Activated CD8-positive, alpha-beta T cell treated with anti-CD3 and anti-CD28 coated beads for 36 hours (primary cell): ENCODE results near the gene RAB20. TPM values are rescaled to one million over a fixed set of nuclear protein-coding genes. Genes with fewer than 3 reads are reported as not detected.

Source experiments
- ATAC-seq: fragments of 200-7000 bp; cut with Tn5 transposase; one replicate; pipeline ENCODE4 v1.10.0; 2021; ENCODE audit warnings: mild to moderate bottlenecking, moderate library complexity
- CTCF ChIA-PET: fragments of 350-600 bp; sonication (Branson Sonifier 250); formaldehyde crosslinking; loops from one replicate; lab custom pipeline; 2021; ENCODE audit warnings: antibody characterized with exemption; lab: Charles Lee
- POLR2A ChIA-PET: fragments of 350-600 bp; sonication (Branson Sonifier 250); formaldehyde crosslinking; loops from one replicate; lab custom pipeline; 2021; ENCODE audit warnings: antibody characterized with exemption; lab: Charles Lee
- DNase-seq: peaks from one replicate; pipeline ENCODE4 v3.0.0-alpha.2; 2020
- H3K27ac Mint-ChIP-seq: one replicate; pipeline ENCODE4 v1.8.0; 2021; ENCODE audit warnings: mild to moderate bottlenecking, mixed read lengths
- H3K27me3 Mint-ChIP-seq: one replicate; pipeline ENCODE4 v1.8.0; 2021; ENCODE audit warnings: mixed read lengths
- H3K36me3 Mint-ChIP-seq: one replicate; pipeline ENCODE4 v1.8.0; 2021; ENCODE audit warnings: low read depth, mixed read lengths
- H3K4me1 Mint-ChIP-seq: one replicate; pipeline ENCODE4 v1.8.0; 2021; ENCODE audit warnings: low read depth, mixed read lengths
- H3K4me3 Mint-ChIP-seq: one replicate; pipeline ENCODE4 v1.8.0; 2021; ENCODE audit warnings: mild to moderate bottlenecking, moderate library complexity, mixed read lengths
- H3K9me3 Mint-ChIP-seq: one replicate; pipeline ENCODE4 v1.8.0; 2021; ENCODE audit warnings: mixed read lengths
- intact Hi-C: fragments of 100-400 bp; cut with micrococcal nuclease; formaldehyde crosslinking; loops from one replicate; pipeline ENCODE4 v1.10.0; 2022
- total RNA-seq, 2 experiments: library from RNA; stranded (reverse); gene quantifications; one replicate each; pipeline ENCODE4 v1.2.3, GENCODE V29; 2021
- TF ChIP-seq, protein P1 (sequence below): fragments of 200-600 bp; IDR thresholded peaks from one replicate; pipeline ENCODE4 v1.8.0; 2022; ENCODE audit warnings: antibody characterized with exemption, mild to moderate bottlenecking

RAB20 gene
- total RNA-seq, 2 experiments from 2014 or later = 10.3 to 11.1 TPM

DNA sequence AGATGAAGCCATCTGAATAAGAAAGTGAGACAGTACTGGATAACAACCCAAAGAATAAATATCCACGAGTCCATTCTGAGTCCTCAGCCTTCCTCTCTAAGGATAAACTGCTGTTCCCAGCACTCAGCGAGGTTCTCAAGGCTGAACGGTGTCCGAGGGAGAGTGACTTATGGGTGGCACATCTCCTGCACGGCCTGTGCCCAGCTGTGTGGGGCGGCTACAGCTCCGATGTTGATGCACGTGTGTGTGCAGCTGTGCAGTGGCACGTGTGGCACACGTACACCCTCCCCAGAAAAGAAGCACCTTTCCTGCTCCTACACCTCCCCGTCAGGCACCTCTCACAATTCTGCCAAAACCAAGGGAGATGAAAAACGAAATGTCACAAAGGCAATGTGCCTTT is 45.0 kb downstream of the RAB20 start:
- CTCF ChIA-PET = no interaction called here
- POLR2A ChIA-PET = no interaction called here
- H3K4me1 Mint-ChIP-seq = peaks cover 7% of the 10 kb centered on the region
- DNase-seq (no peak), ATAC-seq (no peak)
- no peaks in the 10 kb centered on the region for H3K9me3 Mint-ChIP-seq
- H3K27ac Mint-ChIP-seq = no peak overlapping the region
- no peaks in the 10 kb centered on the region for H3K36me3 Mint-ChIP-seq
- TF ChIP-seq, protein P1, sequence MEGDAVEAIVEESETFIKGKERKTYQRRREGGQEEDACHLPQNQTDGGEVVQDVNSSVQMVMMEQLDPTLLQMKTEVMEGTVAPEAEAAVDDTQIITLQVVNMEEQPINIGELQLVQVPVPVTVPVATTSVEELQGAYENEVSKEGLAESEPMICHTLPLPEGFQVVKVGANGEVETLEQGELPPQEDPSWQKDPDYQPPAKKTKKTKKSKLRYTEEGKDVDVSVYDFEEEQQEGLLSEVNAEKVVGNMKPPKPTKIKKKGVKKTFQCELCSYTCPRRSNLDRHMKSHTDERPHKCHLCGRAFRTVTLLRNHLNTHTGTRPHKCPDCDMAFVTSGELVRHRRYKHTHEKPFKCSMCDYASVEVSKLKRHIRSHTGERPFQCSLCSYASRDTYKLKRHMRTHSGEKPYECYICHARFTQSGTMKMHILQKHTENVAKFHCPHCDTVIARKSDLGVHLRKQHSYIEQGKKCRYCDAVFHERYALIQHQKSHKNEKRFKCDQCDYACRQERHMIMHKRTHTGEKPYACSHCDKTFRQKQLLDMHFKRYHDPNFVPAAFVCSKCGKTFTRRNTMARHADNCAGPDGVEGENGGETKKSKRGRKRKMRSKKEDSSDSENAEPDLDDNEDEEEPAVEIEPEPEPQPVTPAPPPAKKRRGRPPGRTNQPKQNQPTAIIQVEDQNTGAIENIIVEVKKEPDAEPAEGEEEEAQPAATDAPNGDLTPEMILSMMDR = no peak
- H3K4me3 Mint-ChIP-seq = no peak overlapping the region
- intact Hi-C loops = no loop called here
- peaks cover 4% of the 10 kb centered on the region for H3K27me3 Mint-ChIP-seq

DNA sequence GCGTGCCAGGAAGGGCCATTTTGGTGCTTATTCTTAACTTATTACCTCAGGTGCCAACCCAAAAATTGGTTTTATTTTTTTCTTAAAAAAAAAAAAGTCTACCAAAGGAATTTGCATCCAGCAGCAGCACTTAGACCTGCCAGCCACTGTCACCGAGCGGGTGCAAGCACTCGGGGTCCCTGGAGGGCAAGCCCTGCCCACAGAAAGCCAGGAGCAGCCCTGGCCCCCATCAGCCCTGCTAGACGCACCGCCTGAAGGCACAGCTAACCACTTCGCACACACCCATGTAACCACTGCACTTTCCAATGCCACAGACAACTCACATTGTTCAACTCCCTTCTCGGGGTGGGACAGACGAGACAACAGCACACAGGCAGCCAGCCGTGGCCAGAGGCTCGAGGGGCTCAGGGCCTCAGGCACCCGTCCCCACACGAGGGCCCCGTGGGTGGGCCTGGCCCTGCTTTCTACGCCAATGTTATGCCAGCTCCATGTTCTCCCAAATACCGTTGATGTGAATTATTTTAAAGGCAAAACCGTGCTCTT is 49.3 kb downstream of the RAB20 start:
- intact Hi-C loops = no loop called here
- DNase-seq (no peak), ATAC-seq (no peak)
- H3K9me3 Mint-ChIP-seq = no peaks in the 10 kb centered on the region
- H3K4me1 Mint-ChIP-seq = peaks cover 7% of the 10 kb centered on the region
- H3K36me3 Mint-ChIP-seq = no peaks in the 10 kb centered on the region
- H3K27me3 Mint-ChIP-seq = peaks cover 1% of the 10 kb centered on the region
- TF ChIP-seq, protein P1 = no peak
- ChIA-PET POLR2A (interaction anchor here (1.1 kb wide), 1 partner anchor 14 kb away, joined by 3 read pairs; no protein-coding TSS in a partner anchor), CTCF (no interaction called here)
- no peak overlapping the region for H3K27ac Mint-ChIP-seq
- H3K4me3 Mint-ChIP-seq = no peak overlapping the region

DNA sequence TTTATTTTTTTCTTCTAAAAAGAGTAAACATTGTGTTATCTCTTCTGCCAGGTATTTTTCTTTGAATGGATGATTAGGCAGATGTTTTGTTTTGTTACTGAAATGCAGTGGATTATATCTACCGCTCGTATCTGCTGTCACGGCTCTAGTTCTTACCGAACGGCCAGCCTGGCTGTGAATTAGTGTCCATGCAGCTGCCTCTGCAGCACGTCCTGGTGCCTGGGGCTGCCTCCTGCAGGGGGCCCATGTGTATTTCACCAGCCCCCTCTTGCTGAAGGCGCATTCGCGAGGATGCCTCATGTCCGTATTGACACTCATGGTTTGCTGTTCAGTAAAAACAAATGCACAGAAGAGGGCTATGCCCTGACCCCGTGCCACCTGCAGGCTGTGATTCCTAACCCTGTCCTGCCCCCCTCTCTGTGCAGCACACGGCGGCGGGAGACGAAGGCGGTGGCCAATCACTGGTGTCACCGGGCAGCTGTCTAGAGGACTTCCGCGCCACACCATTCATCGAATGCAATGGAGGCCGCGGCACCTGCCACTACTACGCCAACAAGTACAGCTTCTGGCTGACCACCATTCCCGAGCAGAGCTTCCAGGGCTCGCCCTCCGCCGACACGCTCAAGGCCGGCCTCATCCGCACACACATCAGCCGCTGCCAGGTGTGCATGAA is 49.9 kb downstream of the RAB20 start:
- TF ChIP-seq, protein P1 = no peak

DNA sequence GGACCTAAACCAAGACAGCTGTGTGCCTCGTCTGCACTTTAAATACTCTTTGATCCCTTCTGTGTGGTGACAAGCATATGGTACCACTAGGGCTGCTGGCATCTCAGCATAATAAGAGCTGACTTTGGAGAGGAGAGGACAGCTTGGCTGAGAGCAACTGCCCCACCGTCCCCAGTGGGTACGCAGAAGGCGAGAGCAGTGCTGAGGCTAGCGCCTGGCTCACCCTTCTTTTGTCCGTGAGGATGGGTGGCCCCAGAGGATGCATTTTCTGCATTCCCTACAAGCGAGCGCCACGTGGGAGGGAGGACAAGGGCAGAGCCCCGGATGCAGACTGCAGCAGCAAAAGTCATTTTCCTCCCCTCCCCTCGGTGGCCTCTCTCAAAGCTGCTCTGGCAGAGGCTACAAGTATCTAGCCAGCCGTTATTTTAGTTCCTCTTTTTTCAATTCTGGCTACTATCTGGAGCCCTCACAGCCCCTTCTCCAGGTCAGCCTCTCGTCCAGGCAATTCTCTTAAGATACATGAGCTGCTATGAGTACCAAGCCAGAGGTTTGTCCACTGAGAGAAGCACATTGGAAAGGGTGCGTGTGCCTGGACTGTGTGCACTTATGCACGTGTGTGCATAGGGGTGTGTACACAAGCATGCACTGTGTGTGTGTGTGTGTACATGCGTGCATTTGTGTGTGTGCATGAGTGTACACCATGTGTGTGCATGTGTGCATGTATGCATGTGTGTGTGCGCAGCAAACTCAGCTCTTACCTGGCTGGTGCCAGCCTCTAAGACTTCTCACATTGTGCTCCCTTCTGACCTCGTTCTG is 51.3 kb downstream of the RAB20 start:
- no peaks in the 10 kb centered on the region for H3K27me3 Mint-ChIP-seq
- H3K4me3 Mint-ChIP-seq = no peak overlapping the region
- TF ChIP-seq, protein P1 = no peak
- intact Hi-C loops = no loop called here
- ATAC-seq = no peak
- no peak overlapping the region for H3K27ac Mint-ChIP-seq
- CTCF ChIA-PET = interaction anchor here (2.2 kb wide), 1 partner anchor 54 kb away, joined by 7 read pairs; no protein-coding TSS in a partner anchor
- POLR2A ChIA-PET = no interaction called here
- H3K36me3 Mint-ChIP-seq = no peaks in the 10 kb centered on the region
- no peaks in the 10 kb centered on the region for H3K9me3 Mint-ChIP-seq
- DNase-seq = no peak
- peaks cover 2% of the 10 kb centered on the region for H3K4me1 Mint-ChIP-seq

More for the DNA sequence above, 49.9 kb downstream of the RAB20 start:
- Mint-ChIP-seq H3K4me1 (peaks cover 7% of the 10 kb centered on the region), H3K36me3 (no peaks in the 10 kb centered on the region), H3K4me3 (no peak overlapping the region), H3K27ac (no peak overlapping the region), H3K9me3 (no peaks in the 10 kb centered on the region), H3K27me3 (no peaks in the 10 kb centered on the region)
- no peak for DNase-seq
- POLR2A ChIA-PET = interaction anchor here (1.1 kb wide), 1 partner anchor 13 kb away, joined by 3 read pairs; no protein-coding TSS in a partner anchor
- no peak for ATAC-seq
- CTCF ChIA-PET = no interaction called here
- intact Hi-C loops = no loop called here
